ENCODE results near the gene SF3B5. TPM values are rescaled to one million over a fixed set of nuclear protein-coding genes. Genes with fewer than 3 reads are reported as not detected.

SF3B5 gene
- total RNA-seq, 6 experiments from 2014 or later: 59.2 to 206 (median 70.6) TPM

DNA sequence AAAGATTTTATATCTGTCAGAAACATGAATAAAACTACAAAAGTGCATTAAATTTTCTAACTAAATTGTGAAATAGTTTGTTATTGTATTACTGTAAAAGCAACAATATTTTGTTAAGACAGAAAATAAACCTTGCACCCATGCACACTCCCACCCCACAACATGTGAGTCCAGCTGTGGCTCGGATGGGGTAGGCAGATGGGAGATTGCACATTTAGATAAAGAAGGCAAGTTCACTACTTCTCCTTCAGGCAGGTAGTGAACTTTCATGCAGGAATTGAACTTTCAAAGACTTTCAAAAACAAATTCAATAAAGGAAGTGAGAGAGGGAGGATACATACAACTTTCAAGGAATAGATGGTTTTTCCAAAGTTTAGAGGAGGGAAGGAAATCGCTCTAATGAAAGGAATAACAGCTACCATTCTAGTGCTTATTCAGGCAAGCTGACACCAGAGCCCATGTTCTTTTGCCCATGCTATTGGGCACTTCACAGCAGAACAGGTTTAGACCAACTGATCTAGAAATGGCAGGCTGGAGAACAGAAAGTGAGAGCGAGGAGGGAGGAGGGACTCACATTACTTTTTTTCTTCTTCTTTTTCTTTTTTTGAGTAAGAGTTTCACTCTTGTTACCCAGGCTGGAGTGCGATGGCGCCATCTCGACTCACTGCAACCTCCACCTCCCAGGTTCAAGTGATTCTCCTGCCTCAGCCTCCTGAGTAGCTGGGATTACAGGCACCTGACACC, 28.5 kb downstream of the SF3B5 start:
- TF ChIP-seq POLR2A (IDR thresholded peaks at IDR 0.05): no peak
- TF ChIP-seq, protein P1, sequence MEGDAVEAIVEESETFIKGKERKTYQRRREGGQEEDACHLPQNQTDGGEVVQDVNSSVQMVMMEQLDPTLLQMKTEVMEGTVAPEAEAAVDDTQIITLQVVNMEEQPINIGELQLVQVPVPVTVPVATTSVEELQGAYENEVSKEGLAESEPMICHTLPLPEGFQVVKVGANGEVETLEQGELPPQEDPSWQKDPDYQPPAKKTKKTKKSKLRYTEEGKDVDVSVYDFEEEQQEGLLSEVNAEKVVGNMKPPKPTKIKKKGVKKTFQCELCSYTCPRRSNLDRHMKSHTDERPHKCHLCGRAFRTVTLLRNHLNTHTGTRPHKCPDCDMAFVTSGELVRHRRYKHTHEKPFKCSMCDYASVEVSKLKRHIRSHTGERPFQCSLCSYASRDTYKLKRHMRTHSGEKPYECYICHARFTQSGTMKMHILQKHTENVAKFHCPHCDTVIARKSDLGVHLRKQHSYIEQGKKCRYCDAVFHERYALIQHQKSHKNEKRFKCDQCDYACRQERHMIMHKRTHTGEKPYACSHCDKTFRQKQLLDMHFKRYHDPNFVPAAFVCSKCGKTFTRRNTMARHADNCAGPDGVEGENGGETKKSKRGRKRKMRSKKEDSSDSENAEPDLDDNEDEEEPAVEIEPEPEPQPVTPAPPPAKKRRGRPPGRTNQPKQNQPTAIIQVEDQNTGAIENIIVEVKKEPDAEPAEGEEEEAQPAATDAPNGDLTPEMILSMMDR (IDR thresholded peaks at IDR 0.05): no peak
- Histone ChIP-seq H3K9me3 (no peaks in the 10 kb centered on the region), H3K27me3 (no peaks in the 10 kb centered on the region), H3K27ac (no peak overlapping the region), H3K36me3 (no peaks in the 10 kb centered on the region), H3K4me1 (peaks cover 0 to 7% (median 2%) of the 10 kb centered on the region in 4 donors), H3K4me3 (no peak overlapping the region)
- intact Hi-C loops (cut with DNase I): no loop called here
- 41% methylated on average over 2 of the region's 6 CpGs for WGBS (ENCODE audit: insufficient coverage, low coverage, low lambda C conversion rate, missing lambda C conversion rate)
- ATAC-seq: no peak
- DNase-seq: no peak

DNA sequence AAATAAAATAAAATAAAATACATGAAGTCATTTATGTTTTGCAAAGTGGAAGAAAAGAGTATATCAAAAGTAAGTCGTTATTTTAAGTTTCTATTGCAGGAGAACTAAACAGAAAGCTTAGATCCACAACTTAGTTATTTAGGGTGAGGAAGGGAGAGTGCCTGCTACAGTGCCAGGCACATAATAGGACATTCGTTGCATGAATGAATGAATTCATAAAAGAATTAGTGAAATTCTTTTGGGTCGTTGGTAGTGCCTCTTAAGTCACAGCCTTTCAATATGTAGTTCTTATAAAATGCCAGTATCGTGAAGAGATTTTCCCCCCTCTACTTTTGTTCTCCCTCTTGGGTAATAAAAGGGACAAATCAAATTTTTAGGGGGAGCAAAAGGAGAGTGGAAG, 29.1 kb downstream of the SF3B5 start:
- DNase-seq (no peak), ATAC-seq (no peak)
- 55% methylated on average over 4 of the region's 4 CpGs for WGBS (ENCODE audit: insufficient coverage, low coverage, low lambda C conversion rate, missing lambda C conversion rate)
- Histone ChIP-seq H3K27me3 (no peaks in the 10 kb centered on the region), H3K4me1 (peaks cover 0 to 7% (median 2%) of the 10 kb centered on the region in 4 donors), H3K4me3 (no peak overlapping the region), H3K27ac (no peak overlapping the region), H3K36me3 (no peaks in the 10 kb centered on the region), H3K9me3 (no peaks in the 10 kb centered on the region)
- TF ChIP-seq, protein P1 (IDR thresholded peaks at IDR 0.05): no peak
- no peak for TF ChIP-seq POLR2A (IDR thresholded peaks at IDR 0.05)
- intact Hi-C loops (cut with DNase I): no loop called here

DNA sequence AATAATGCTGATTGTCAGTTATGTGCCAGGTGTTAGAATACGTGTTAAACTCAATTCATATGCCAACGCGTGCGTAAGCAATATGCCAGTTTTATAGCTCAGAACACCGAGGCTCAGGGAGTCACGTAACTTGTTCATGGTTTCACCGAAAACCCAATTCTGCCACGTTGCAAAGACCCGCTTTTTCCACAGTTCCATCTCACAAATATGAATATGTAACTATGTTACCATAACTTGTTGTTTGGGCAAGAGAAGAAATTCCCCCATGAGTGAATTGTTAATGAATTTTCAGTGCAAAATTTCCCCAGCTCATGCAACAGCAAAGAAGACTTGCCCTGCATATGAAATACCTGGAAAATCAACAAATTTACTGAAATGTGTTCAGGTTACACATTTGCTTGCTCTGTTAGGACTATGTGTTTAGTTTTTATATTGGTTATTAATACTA, 30.1 kb downstream of the SF3B5 start:
- TF ChIP-seq, protein P1 (IDR thresholded peaks at IDR 0.05): no peak
- no peak for TF ChIP-seq POLR2A (IDR thresholded peaks at IDR 0.05)
- 49% methylated on average over 4 of the region's 9 CpGs for WGBS (ENCODE audit: insufficient coverage, low coverage, low lambda C conversion rate, missing lambda C conversion rate)

DNA sequence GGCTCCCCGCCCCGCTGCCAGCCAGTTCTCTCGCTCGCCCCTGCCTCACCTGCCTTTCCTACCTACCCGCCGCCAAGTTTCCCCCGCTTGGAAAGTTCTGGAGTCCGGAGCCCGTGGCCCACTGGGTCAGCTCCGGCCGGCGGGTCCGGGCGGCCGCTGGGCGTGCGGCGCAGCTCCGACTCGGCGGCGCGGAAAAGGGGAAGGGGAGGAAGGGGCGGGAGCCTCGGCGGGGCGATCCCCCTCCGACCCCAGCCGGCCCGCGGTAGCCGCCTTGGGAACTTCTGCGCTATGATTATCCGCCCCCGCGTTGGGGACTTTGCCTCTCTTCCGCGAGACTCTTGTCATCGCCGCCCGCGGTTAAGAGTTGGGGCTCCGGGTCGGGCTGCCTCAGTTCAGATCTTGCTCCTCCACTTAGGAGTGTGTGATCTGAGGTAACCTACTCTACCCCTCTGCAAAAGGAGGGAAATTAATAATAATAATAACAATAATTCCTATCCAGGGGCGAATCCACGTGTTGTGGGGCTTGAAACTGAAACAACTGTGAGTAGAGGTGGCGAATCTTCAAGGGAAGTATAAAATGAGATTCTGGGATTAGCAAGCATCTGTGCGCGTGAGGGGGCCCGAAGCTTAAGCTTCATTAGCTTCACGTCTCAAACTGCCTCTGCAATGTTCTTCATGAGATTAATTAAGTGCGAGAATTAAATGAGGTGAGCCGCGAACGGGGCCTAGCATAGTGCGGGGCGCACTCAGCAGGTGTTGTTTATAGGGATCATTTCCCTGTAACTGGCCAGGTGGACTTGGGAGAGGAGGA, 30.8 kb downstream of the SF3B5 start:
- Histone ChIP-seq H3K4me3 (peak overlapping the region; percentile 56 to 80 (median 66)), H3K9me3 (no peaks in the 10 kb centered on the region), H3K4me1 (peaks cover 0 to 7% (median 2%) of the 10 kb centered on the region in 4 donors), H3K36me3 (no peaks in the 10 kb centered on the region), H3K27me3 (no peaks in the 10 kb centered on the region), H3K27ac (peak overlapping the region; percentile 59 to 74 (median 62))
- ATAC-seq: peak; percentile 35 to 57 (median 43)
- intact Hi-C loops (cut with DNase I): no loop called here
- no peak for TF ChIP-seq POLR2A (IDR thresholded peaks at IDR 0.05)
- TF ChIP-seq, protein P1 (IDR thresholded peaks at IDR 0.05): no peak
- whole genome bisulfite sequencing (ENCODE audit: insufficient coverage, low coverage, low lambda C conversion rate, missing lambda C conversion rate): 10% methylated on average over 30 of the region's 57 CpGs
- DNase-seq: peak; percentile 61 to 75 (median 67)

More for the DNA sequence above, 30.1 kb downstream of the SF3B5 start:
- Histone ChIP-seq H3K36me3 (no peaks in the 10 kb centered on the region), H3K27ac (no peak overlapping the region), H3K27me3 (no peaks in the 10 kb centered on the region), H3K4me1 (peaks cover 0 to 7% (median 2%) of the 10 kb centered on the region in 4 donors), H3K4me3 (peak overlapping the region in 1 of 3 donors; percentile 66), H3K9me3 (no peaks in the 10 kb centered on the region)
- DNase-seq (no peak), ATAC-seq (no peak)
- intact Hi-C loops (cut with DNase I): no loop called here

Measured in right lobe of liver (tissue), 6 donors.